ENCODE measurements around the gene MTUS2. TPM values are rescaled to one million over a fixed set of nuclear protein-coding genes. Genes with fewer than 3 reads are reported as not detected.

The MTUS2 gene
- total and polyA plus RNA-seq, 9 of the 15 experiments (the other 6 are each of a cell fraction or from before 2014, with no cell fraction given), result 0.01 to 0.28 (median 0.06) TPM; not detected in 1

DNA sequence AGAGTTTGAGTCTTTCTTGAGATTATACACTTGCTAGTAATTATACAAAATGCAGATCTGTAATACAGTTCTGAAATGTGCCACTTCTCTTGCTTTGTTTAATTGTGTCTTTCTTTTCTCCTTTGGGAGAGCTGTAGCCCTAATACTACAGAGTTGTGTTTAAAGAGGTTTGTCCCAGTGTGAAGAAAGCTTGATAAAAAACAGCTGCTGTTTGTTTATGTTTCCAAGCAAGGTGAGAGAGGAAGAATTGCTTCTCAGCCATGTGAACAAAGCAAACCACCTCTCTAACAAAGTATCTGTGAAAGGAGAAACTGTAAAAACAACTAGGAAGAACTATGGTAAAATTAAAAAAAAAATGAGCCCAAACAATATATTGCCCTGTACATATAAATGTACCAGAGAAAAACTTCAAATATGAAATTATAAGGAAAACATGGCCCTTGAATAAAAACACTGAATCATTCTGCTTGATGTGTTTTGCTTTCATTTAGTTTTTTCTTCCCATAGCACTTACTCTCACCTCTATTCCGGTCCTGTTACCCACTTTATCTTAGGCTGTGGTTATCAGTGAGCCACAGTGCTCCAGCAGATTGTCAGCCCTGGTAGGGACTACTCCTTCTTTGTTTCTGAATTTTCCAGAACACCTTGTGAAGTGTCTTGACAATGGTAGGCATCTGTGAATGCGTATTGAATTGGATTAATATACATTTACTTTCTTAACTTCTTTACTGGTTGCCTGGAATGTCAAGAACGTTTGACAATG lies 257.1 kb downstream of the MTUS2 start:
- Histone ChIP-seq H3K79me2 (ENCODE audit: control insufficient read depth, insufficient read depth, low read length) (no peaks in the 10 kb centered on the region), H3K9me1 (ENCODE audit: control insufficient read depth, insufficient read depth, low read length) (no peaks in the 10 kb centered on the region), H3K9me3 (replicated peaks; ENCODE audit: control insufficient read depth, insufficient read depth, low read depth, low read length) (no peaks in the 10 kb centered on the region), H3K27me3 (ENCODE audit: control insufficient read depth in 2 of 2, insufficient read depth in 2 of 2, low read length in 2 of 2) (no peaks in the 10 kb centered on the region), H3K9ac (ENCODE audit: insufficient read depth in 1 of 2, low read depth in 2 of 2, low read length in 2 of 2) (no peak overlapping the region), H2AFZ (ENCODE audit: low read depth, low read length) (no peak overlapping the region), H3K4me1 (replicated peaks in 1 of 2; ENCODE audit: control insufficient read depth in 2 of 2, insufficient read depth in 2 of 2, low read length in 2 of 2) (no peaks in the 10 kb centered on the region), H3K27ac (ENCODE audit: extremely low read depth, low read depth, low read length) (no peak overlapping the region), H3K4me2 (ENCODE audit: insufficient read depth, low read length) (no peak overlapping the region), H3K4me3 (no peak overlapping the region), H4K20me1 (replicated peaks; ENCODE audit: control insufficient read depth, insufficient read depth, low read length) (no peaks in the 10 kb centered on the region), H3K36me3 (ENCODE audit: control insufficient read depth, insufficient read depth, low read length) (no peaks in the 10 kb centered on the region)
- FAIRE-seq (no peak), DNase-seq (ENCODE audit: extremely low read depth in 1 of 4, low spot score in 3 of 4) (no peak), ATAC-seq (no peak)
- in situ Hi-C loops (cut with MboI) (no loop called here), intact Hi-C loops (cut with micrococcal nuclease) (no loop called here)
- CTCF ChIA-PET (ENCODE audit: low intra/inter-chr PET ratio), result no interaction called here
- BruUV-seq (replicated peaks), result no TSS peak
- POLR2A ChIA-PET, result no interaction called here
- WGBS (ENCODE audit: insufficient coverage, low coverage, missing lambda C conversion rate), result 0% methylated on average over 3 of the region's 3 CpGs
- TF ChIP-seq PHF21A (IDR thresholded peaks at IDR 0.05; ENCODE audit: borderline replicate concordance, low read depth), result no peak
- no peak for TF ChIP-seq CBX1 (IDR thresholded peaks at IDR 0.05; ENCODE audit: low read depth)
- no peak for TF ChIP-seq BRD4 (IDR thresholded peaks at IDR 0.05)
- TF ChIP-seq OTX1 (CRISPR knock-in tag; IDR thresholded peaks at IDR 0.05), result no peak
- no peak for TF ChIP-seq ILF3 (IDR thresholded peaks at IDR 0.05; ENCODE audit: borderline replicate concordance)
- no peak for TF ChIP-seq HCFC1 (IDR thresholded peaks at IDR 0.05; ENCODE audit: low read depth, low read length)
- TF ChIP-seq SRSF3 (IDR thresholded peaks at IDR 0.05; ENCODE audit: insufficient read depth, low read length), result no peak
- TF ChIP-seq KLF16 (IDR thresholded peaks at IDR 0.05), result no peak
- no peak for TF ChIP-seq KDM2B (CRISPR knock-in tag; IDR thresholded peaks at IDR 0.05)
- TF ChIP-seq MXI1 (IDR thresholded peaks at IDR 0.05; ENCODE audit: low read depth, low read length), result no peak
- no peak for TF ChIP-seq ZNF165 (CRISPR knock-in tag; IDR thresholded peaks at IDR 0.05; ENCODE audit: borderline replicate concordance)
- no peak for TF ChIP-seq CBX3 (IDR thresholded peaks at IDR 0.05; ENCODE audit: borderline replicate concordance in 1 of 2, low read length in 2 of 2)
- no peak for TF ChIP-seq CHD2 (IDR thresholded peaks at IDR 0.05; ENCODE audit: low read depth, low read length)

All from K562 (cell line).